ENCODE results near the gene DCX.

Gene DCX

GRCh38 chrX:111336141-111336540, 75.9 kb downstream of the DCX start:
- no peak overlapping the region for H2BK5ac ChIP-seq (ENCODE audit: low read length)
- WGBS, 2 donors (ENCODE audit: extremely low coverage in 2 of 2, insufficient read length in 2 of 2, insufficient replicate concordance in 1 of 2), result no CpG with 5 or more reads among the region's 1 CpG
- DNase-seq (ENCODE audit: low spot score), result no peak
- no peak overlapping the region for H3K4me3 ChIP-seq (ENCODE audit: low read length in 2 of 2)
- H2BK120ac ChIP-seq (ENCODE audit: low read depth, low read length), result no peak overlapping the region
- H3K18ac ChIP-seq (ENCODE audit: low read length), result no peak overlapping the region
- H2BK15ac ChIP-seq (ENCODE audit: low read length), result no peak overlapping the region
- H3K79me1 ChIP-seq (ENCODE audit: low read depth, low read length), result no peaks in the 10 kb centered on the region
- no peak overlapping the region for H3K4ac ChIP-seq (ENCODE audit: low read length)
- no peak overlapping the region for H3K14ac ChIP-seq (ENCODE audit: low read length)
- H3K9me3 ChIP-seq (replicated peaks in 1 of 2; ENCODE audit: control insufficient read depth in 2 of 2, insufficient read depth in 1 of 2, low read depth in 1 of 2, low read length in 2 of 2), result no peaks in the 10 kb centered on the region
- H2BK12ac ChIP-seq (ENCODE audit: low read length), result no peak overlapping the region
- no peak overlapping the region for H3K9ac ChIP-seq (ENCODE audit: low read depth, low read length, poor library complexity)
- H2AFZ ChIP-seq (ENCODE audit: low read length), result no peak overlapping the region
- no peak overlapping the region for H2AK5ac ChIP-seq (ENCODE audit: low read depth, low read length)
- no peaks in the 10 kb centered on the region for H3K36me3 ChIP-seq (replicated peaks in 1 of 2; ENCODE audit: control insufficient read depth in 2 of 2, insufficient read depth in 2 of 2, low read length in 2 of 2)
- H3K27me3 ChIP-seq (ENCODE audit: control insufficient read depth in 3 of 3, insufficient read depth in 3 of 3, low read depth in 1 of 3, low read length in 3 of 3), result no peaks in the 10 kb centered on the region
- no peak overlapping the region for H4K8ac ChIP-seq (ENCODE audit: low read depth, low read length)
- no peak overlapping the region for H3K4me2 ChIP-seq (ENCODE audit: insufficient read depth, low read length, poor library complexity, severe bottlenecking)
- H4K91ac ChIP-seq (ENCODE audit: low read depth, low read length, poor library complexity), result no peak overlapping the region
- H3K27ac ChIP-seq (replicated peaks; ENCODE audit: low read length), result no peak overlapping the region
- peaks cover 0 to 1% of the 10 kb centered on the region in 2 donors for H3K4me1 ChIP-seq (ENCODE audit: control insufficient read depth in 2 of 2, insufficient read depth in 1 of 2, low read depth in 1 of 2, low read length in 2 of 2)
- H3K23ac ChIP-seq (ENCODE audit: low read depth, low read length, poor library complexity), result no peak overlapping the region

DNA sequence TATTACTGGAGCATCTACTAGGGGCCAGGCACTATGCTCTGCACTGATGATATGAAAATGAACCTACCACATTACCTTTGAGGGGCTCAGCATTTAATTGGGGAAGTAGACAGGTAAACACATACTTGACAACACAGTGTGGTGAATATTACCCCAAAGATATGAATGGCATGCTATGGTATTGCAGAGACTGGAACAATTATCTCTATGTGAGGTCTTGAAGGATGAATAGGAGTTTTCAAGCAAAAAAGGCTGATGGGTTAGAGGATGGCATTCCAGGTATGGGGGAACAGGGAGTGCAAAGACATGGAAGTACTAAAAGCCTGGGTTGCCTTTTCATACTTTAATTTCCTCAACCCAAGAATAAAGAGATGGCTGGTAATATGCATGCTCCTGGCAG, 82.6 kb downstream of the DCX start:
- Histone ChIP-seq H2BK12ac (ENCODE audit: low read length) (no peak overlapping the region), H4K8ac (ENCODE audit: low read depth, low read length) (no peak overlapping the region), H3K4me3 (ENCODE audit: low read length in 2 of 2) (no peak overlapping the region), H3K4me2 (ENCODE audit: insufficient read depth, low read length, poor library complexity, severe bottlenecking) (no peak overlapping the region), H2BK5ac (ENCODE audit: low read length) (no peak overlapping the region), H2BK15ac (ENCODE audit: low read length) (no peak overlapping the region), H3K4me1 (ENCODE audit: control insufficient read depth in 2 of 2, insufficient read depth in 1 of 2, low read depth in 1 of 2, low read length in 2 of 2) (peaks cover 0 to 7% of the 10 kb centered on the region in 2 donors), H4K91ac (ENCODE audit: low read depth, low read length, poor library complexity) (no peak overlapping the region), H3K18ac (ENCODE audit: low read length) (no peak overlapping the region), H3K9ac (ENCODE audit: low read depth, low read length, poor library complexity) (no peak overlapping the region), H3K9me3 (replicated peaks in 1 of 2; ENCODE audit: control insufficient read depth in 2 of 2, insufficient read depth in 1 of 2, low read depth in 1 of 2, low read length in 2 of 2) (no peaks in the 10 kb centered on the region), H3K4ac (ENCODE audit: low read length) (no peak overlapping the region), H2AFZ (ENCODE audit: low read length) (no peak overlapping the region), H3K27ac (replicated peaks; ENCODE audit: low read length) (no peak overlapping the region), H2AK5ac (ENCODE audit: low read depth, low read length) (no peak overlapping the region), H3K23ac (ENCODE audit: low read depth, low read length, poor library complexity) (no peak overlapping the region), H3K14ac (ENCODE audit: low read length) (no peak overlapping the region), H2BK120ac (ENCODE audit: low read depth, low read length) (no peak overlapping the region), H3K27me3 (ENCODE audit: control insufficient read depth in 3 of 3, insufficient read depth in 3 of 3, low read depth in 1 of 3, low read length in 3 of 3) (peaks cover 0 to 5% (median 0%) of the 10 kb centered on the region in 3 experiments), H3K36me3 (replicated peaks in 1 of 2; ENCODE audit: control insufficient read depth in 2 of 2, insufficient read depth in 2 of 2, low read length in 2 of 2) (no peaks in the 10 kb centered on the region), H3K79me1 (ENCODE audit: low read depth, low read length) (no peaks in the 10 kb centered on the region)
- no peak for DNase-seq (ENCODE audit: low spot score)

DNA sequence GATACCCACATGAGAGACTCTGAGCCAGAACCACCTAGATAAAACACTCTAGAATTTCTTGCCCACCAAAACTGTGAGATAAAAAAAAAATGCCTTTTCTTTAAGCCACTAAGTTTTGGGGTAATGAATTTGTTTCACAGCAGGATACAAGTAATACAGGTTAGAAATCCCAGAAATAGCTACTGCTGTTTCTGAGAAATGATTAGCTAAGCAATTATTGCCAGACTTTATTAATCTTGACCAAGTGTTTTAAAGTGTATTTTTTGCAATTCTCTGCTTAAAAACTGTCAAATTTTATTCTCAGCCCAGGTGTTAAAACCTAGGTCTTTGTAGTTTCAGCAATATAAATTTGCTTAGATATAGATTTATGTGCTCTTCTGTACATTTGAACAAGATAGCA, 83.1 kb downstream of the DCX start:
- H3K18ac ChIP-seq (ENCODE audit: low read length), result no peak overlapping the region
- H3K4me1 ChIP-seq (ENCODE audit: control insufficient read depth in 2 of 2, insufficient read depth in 1 of 2, low read depth in 1 of 2, low read length in 2 of 2), result peaks cover 0 to 5% of the 10 kb centered on the region in 2 donors
- H2BK120ac ChIP-seq (ENCODE audit: low read depth, low read length), result no peak overlapping the region
- no peak overlapping the region for H3K27ac ChIP-seq (replicated peaks; ENCODE audit: low read length)
- no peaks in the 10 kb centered on the region for H3K9me3 ChIP-seq (replicated peaks in 1 of 2; ENCODE audit: control insufficient read depth in 2 of 2, insufficient read depth in 1 of 2, low read depth in 1 of 2, low read length in 2 of 2)
- H2BK12ac ChIP-seq (ENCODE audit: low read length), result no peak overlapping the region
- H4K91ac ChIP-seq (ENCODE audit: low read depth, low read length, poor library complexity), result no peak overlapping the region
- H3K4me2 ChIP-seq (ENCODE audit: insufficient read depth, low read length, poor library complexity, severe bottlenecking), result no peak overlapping the region
- no peak overlapping the region for H4K8ac ChIP-seq (ENCODE audit: low read depth, low read length)
- peaks cover 0 to 5% (median 0%) of the 10 kb centered on the region in 3 experiments for H3K27me3 ChIP-seq (ENCODE audit: control insufficient read depth in 3 of 3, insufficient read depth in 3 of 3, low read depth in 1 of 3, low read length in 3 of 3)
- H2BK5ac ChIP-seq (ENCODE audit: low read length), result no peak overlapping the region
- no peak overlapping the region for H3K4me3 ChIP-seq (ENCODE audit: low read length in 2 of 2)
- H3K4ac ChIP-seq (ENCODE audit: low read length), result no peak overlapping the region
- no peak overlapping the region for H3K14ac ChIP-seq (ENCODE audit: low read length)
- H3K36me3 ChIP-seq (replicated peaks in 1 of 2; ENCODE audit: control insufficient read depth in 2 of 2, insufficient read depth in 2 of 2, low read length in 2 of 2), result no peaks in the 10 kb centered on the region
- H2BK15ac ChIP-seq (ENCODE audit: low read length), result no peak overlapping the region
- no peak overlapping the region for H3K23ac ChIP-seq (ENCODE audit: low read depth, low read length, poor library complexity)
- H3K79me1 ChIP-seq (ENCODE audit: low read depth, low read length), result no peaks in the 10 kb centered on the region
- H3K9ac ChIP-seq (ENCODE audit: low read depth, low read length, poor library complexity), result no peak overlapping the region
- H2AK5ac ChIP-seq (ENCODE audit: low read depth, low read length), result no peak overlapping the region
- DNase-seq (ENCODE audit: low spot score), result no peak
- H2AFZ ChIP-seq (ENCODE audit: low read length), result no peak overlapping the region

- Histone ChIP-seq H2AFZ (ENCODE audit: low read length) (no peak overlapping the region), H2BK12ac (ENCODE audit: low read length) (no peak overlapping the region), H3K4me2 (ENCODE audit: insufficient read depth, low read length, poor library complexity, severe bottlenecking) (no peak overlapping the region), H3K9ac (ENCODE audit: low read depth, low read length, poor library complexity) (no peak overlapping the region), H4K91ac (ENCODE audit: low read depth, low read length, poor library complexity) (no peak overlapping the region), H4K8ac (ENCODE audit: low read depth, low read length) (no peak overlapping the region), H2BK15ac (ENCODE audit: low read length) (no peak overlapping the region), H3K27me3 (ENCODE audit: control insufficient read depth in 3 of 3, insufficient read depth in 3 of 3, low read depth in 1 of 3, low read length in 3 of 3) (peaks cover 0 to 5% (median 0%) of the 10 kb centered on the region in 3 experiments), H3K79me1 (ENCODE audit: low read depth, low read length) (no peaks in the 10 kb centered on the region), H2BK120ac (ENCODE audit: low read depth, low read length) (no peak overlapping the region), H3K23ac (ENCODE audit: low read depth, low read length, poor library complexity) (no peak overlapping the region), H3K18ac (ENCODE audit: low read length) (no peak overlapping the region), H3K36me3 (replicated peaks in 1 of 2; ENCODE audit: control insufficient read depth in 2 of 2, insufficient read depth in 2 of 2, low read length in 2 of 2) (no peaks in the 10 kb centered on the region), H3K9me3 (replicated peaks in 1 of 2; ENCODE audit: control insufficient read depth in 2 of 2, insufficient read depth in 1 of 2, low read depth in 1 of 2, low read length in 2 of 2) (no peaks in the 10 kb centered on the region), H3K4me1 (ENCODE audit: control insufficient read depth in 2 of 2, insufficient read depth in 1 of 2, low read depth in 1 of 2, low read length in 2 of 2) (peaks cover 0 to 9% of the 10 kb centered on the region in 2 donors), H3K14ac (ENCODE audit: low read length) (no peak overlapping the region), H3K4ac (ENCODE audit: low read length) (no peak overlapping the region), H3K27ac (replicated peaks; ENCODE audit: low read length) (no peak overlapping the region), H3K4me3 (ENCODE audit: low read length in 2 of 2) (no peak overlapping the region), H2AK5ac (ENCODE audit: low read depth, low read length) (no peak overlapping the region), H2BK5ac (ENCODE audit: low read length) (no peak overlapping the region)
- DNase-seq (ENCODE audit: low spot score), result no peak
- no CpG with 5 or more reads among the region's 1 CpG for WGBS, 2 donors (ENCODE audit: extremely low coverage in 2 of 2, insufficient read length in 2 of 2, insufficient replicate concordance in 1 of 2)
These were observed 89.6 kb downstream of the DCX start for GRCh38 chrX:111322231-111322855.

All from neuronal stem cell (in vitro differentiated cells).